ENCODE measurements around the gene IRF4. TPM values are rescaled to one million over a fixed set of nuclear protein-coding genes. Genes with fewer than 3 reads are reported as not detected.

IRF4 gene
- total RNA-seq, 1 donor from 2014 or later: 0.11 TPM

DNA sequence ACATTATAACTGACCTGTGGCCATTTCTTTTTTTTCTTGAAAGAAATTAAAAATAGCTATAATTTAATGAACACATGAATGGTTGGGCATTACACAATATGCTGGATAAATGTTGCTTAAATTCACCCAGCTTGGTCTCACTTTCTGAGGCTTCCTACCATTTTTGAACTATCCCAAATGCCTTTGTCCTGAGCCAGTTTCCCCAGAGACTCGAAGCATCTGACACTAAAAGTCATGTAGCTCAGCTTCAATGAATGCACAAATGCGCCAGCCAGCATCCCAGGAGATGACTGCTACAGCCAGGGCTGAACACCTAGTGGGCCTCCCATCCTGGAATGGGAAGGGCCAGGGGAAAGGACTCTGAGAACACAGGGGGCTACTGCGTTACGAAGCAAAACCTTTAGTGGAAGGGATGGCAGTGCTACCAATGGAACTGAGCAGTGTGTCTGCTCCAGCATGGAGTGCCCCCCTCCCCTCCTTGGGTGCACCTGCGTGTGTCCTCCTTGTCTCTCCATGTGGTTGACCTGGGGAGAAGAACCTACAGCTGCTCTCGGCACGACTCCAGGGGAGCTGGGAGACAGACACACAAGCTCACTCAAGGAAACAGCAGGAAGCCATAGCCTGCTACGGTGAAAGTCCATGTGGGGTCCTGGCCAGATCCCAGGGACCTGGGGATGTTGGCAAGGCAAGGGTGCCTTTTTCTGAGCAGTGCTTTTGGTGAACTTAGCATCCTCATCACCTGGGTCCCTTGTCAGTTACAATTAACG, 60.9 kb downstream of the IRF4 start:
- Histone ChIP-seq H3K27me3 (no peaks in the 10 kb centered on the region), H3K36me3 (no peaks in the 10 kb centered on the region), H2AFZ (replicated peaks) (no peak overlapping the region), H3K4me1 (no peaks in the 10 kb centered on the region), H3K9me3 (ENCODE audit: low read depth) (no peaks in the 10 kb centered on the region), H3K9ac (no peak overlapping the region), H3K79me2 (ENCODE audit: low read depth) (no peaks in the 10 kb centered on the region), H3K4me2 (no peak overlapping the region), H3K4me3 (no peak overlapping the region), H3F3A (ENCODE audit: low read depth) (no peaks in the 10 kb centered on the region), H3K27ac (no peak overlapping the region), H4K20me1 (ENCODE audit: low read depth) (no peaks in the 10 kb centered on the region)
- peaks cover 13% of the 10 kb centered on the region for H3K9me3 Mint-ChIP-seq
- no peaks in the 10 kb centered on the region for H3K36me3 Mint-ChIP-seq
- H3K27me3 Mint-ChIP-seq (ENCODE audit: insufficient read depth, low read depth): peaks cover 7% of the 10 kb centered on the region
- H3K4me3 Mint-ChIP-seq: no peak overlapping the region
- no peak for TF ChIP-seq EZH2 (IDR thresholded peaks at IDR 0.05)
- TF ChIP-seq, protein P1, sequence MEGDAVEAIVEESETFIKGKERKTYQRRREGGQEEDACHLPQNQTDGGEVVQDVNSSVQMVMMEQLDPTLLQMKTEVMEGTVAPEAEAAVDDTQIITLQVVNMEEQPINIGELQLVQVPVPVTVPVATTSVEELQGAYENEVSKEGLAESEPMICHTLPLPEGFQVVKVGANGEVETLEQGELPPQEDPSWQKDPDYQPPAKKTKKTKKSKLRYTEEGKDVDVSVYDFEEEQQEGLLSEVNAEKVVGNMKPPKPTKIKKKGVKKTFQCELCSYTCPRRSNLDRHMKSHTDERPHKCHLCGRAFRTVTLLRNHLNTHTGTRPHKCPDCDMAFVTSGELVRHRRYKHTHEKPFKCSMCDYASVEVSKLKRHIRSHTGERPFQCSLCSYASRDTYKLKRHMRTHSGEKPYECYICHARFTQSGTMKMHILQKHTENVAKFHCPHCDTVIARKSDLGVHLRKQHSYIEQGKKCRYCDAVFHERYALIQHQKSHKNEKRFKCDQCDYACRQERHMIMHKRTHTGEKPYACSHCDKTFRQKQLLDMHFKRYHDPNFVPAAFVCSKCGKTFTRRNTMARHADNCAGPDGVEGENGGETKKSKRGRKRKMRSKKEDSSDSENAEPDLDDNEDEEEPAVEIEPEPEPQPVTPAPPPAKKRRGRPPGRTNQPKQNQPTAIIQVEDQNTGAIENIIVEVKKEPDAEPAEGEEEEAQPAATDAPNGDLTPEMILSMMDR (IDR thresholded peaks at IDR 0.05): no peak
- no peak for TF ChIP-seq EZH2phosphoT487 (IDR thresholded peaks at IDR 0.05)
- H3K4me1 Mint-ChIP-seq: no peaks in the 10 kb centered on the region
- H3K27ac Mint-ChIP-seq: no peak overlapping the region
- no peak for DNase-seq (ENCODE audit: low spot score)

DNA sequence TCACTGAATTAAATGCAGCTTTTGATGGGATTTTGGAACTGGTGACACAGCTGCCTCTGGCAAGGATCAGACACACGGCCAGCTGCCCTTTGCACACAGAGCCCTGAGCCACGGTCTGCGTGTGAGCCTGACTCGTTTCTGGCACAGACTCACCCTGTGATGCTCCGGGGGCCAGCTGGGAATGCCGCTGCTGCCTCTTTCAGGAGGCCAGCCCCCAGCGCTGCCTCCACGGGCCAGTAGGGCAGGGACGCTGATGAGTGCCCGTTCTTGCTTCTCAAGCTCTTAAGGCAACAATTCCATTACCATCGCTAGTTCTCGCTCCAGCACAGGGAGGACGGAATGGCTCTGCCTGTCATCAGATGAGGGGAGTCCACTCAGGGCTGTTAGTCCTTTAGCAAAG, 61.6 kb downstream of the IRF4 start:
- Histone ChIP-seq H3K4me3 (no peak overlapping the region), H2AFZ (replicated peaks) (no peak overlapping the region), H3K79me2 (ENCODE audit: low read depth) (no peaks in the 10 kb centered on the region), H3F3A (ENCODE audit: low read depth) (no peaks in the 10 kb centered on the region), H3K4me2 (no peak overlapping the region), H3K27ac (no peak overlapping the region), H3K36me3 (no peaks in the 10 kb centered on the region), H3K9ac (no peak overlapping the region), H4K20me1 (ENCODE audit: low read depth) (no peaks in the 10 kb centered on the region), H3K27me3 (no peaks in the 10 kb centered on the region), H3K4me1 (no peaks in the 10 kb centered on the region), H3K9me3 (ENCODE audit: low read depth) (no peaks in the 10 kb centered on the region)
- H3K27me3 Mint-ChIP-seq (ENCODE audit: insufficient read depth, low read depth): peaks cover 7% of the 10 kb centered on the region
- no peak for DNase-seq (ENCODE audit: low spot score)
- no peak overlapping the region for H3K27ac Mint-ChIP-seq
- H3K9me3 Mint-ChIP-seq: peaks cover 14% of the 10 kb centered on the region
- H3K4me3 Mint-ChIP-seq: no peak overlapping the region
- no peaks in the 10 kb centered on the region for H3K4me1 Mint-ChIP-seq
- TF ChIP-seq EZH2phosphoT487 (IDR thresholded peaks at IDR 0.05) (no peak), EZH2 (IDR thresholded peaks at IDR 0.05) (no peak)
- TF ChIP-seq, protein P1 (IDR thresholded peaks at IDR 0.05): no peak
- H3K36me3 Mint-ChIP-seq: no peaks in the 10 kb centered on the region

DNA sequence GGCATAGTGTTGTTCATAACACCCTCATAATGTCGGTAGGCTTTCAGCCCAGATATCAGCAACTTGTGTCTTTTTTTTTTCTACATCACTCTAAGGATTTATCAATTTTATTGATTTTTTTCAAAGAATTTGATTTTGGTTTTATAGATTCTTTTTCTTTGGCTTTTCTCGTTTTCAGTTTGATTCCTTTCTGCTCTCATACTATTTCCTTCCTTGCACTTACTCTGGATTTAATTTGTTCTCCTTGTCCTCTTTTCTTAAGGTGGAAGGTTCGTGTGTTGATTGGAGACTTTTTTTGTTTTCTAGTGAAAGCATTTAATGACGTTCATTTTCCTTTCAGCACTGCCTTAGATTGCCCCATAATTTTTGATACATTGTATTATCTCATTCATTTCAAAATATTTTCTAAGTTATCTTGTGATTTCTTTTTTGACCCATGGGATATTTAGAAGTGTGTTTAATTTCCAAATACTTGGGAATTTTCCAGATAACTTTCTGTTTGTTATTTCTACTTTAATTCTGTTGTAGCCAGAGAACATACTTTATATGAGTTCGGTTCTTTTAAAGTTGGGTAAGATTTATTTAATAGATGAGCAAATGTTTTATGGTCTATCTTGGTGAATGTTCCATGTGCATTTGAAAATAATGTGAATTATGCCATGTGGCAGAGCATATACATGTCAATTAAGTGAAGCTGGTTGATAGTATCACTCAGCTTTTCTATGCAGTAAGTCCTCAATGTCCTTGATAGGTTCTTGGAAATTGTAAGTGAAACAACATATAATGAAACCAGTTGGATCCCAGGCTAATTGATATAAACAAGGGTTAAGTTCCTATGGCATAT, 62.8 kb downstream of the IRF4 start:
- H3K4me3 Mint-ChIP-seq: no peak overlapping the region
- no peak overlapping the region for H3K27ac ChIP-seq
- H3K9me3 ChIP-seq (ENCODE audit: low read depth): no peaks in the 10 kb centered on the region
- no peaks in the 10 kb centered on the region for H3K79me2 ChIP-seq (ENCODE audit: low read depth)
- H2AFZ ChIP-seq (replicated peaks): no peak overlapping the region
- H4K20me1 ChIP-seq (ENCODE audit: low read depth): no peaks in the 10 kb centered on the region
- H3K27ac Mint-ChIP-seq: no peak overlapping the region
- H3K4me2 ChIP-seq: no peak overlapping the region
- no peaks in the 10 kb centered on the region for H3K36me3 Mint-ChIP-seq
- no peak for DNase-seq (ENCODE audit: low spot score)
- no peaks in the 10 kb centered on the region for H3F3A ChIP-seq (ENCODE audit: low read depth)
- H3K4me3 ChIP-seq: no peak overlapping the region
- TF ChIP-seq, protein P1 (IDR thresholded peaks at IDR 0.05): no peak
- TF ChIP-seq EZH2phosphoT487 (IDR thresholded peaks at IDR 0.05) (no peak), EZH2 (IDR thresholded peaks at IDR 0.05) (no peak)
- peaks cover 7% of the 10 kb centered on the region for H3K27me3 Mint-ChIP-seq (ENCODE audit: insufficient read depth, low read depth)
- no peak overlapping the region for H3K9ac ChIP-seq
- H3K4me1 Mint-ChIP-seq: no peaks in the 10 kb centered on the region
- no peaks in the 10 kb centered on the region for H3K4me1 ChIP-seq
- no peaks in the 10 kb centered on the region for H3K27me3 ChIP-seq
- peaks cover 12% of the 10 kb centered on the region for H3K9me3 Mint-ChIP-seq
- no peaks in the 10 kb centered on the region for H3K36me3 ChIP-seq
